ENCODE data around the gene CPXM1. TPM values are rescaled to one million over a fixed set of nuclear protein-coding genes. Genes with fewer than 3 reads are reported as not detected.
A peak's percentile ranks its signal among the peaks of the same experiment; 100 is the strongest.

Gene CPXM1
- polyA plus RNA-seq, 3 donors, result 0.05 TPM; not detected in 2

- Histone ChIP-seq H3K9ac (ENCODE audit: insufficient read depth, low read length, poor library complexity, severe bottlenecking) (peak overlapping the region; percentile 29), H3K4me3 (replicated peaks in 1 of 3; ENCODE audit: low read depth in 2 of 3, low read length in 3 of 3) (peak overlapping the region; percentile 26 to 75 (median 30)), H3K4me1 (ENCODE audit: control insufficient read depth in 1 of 2, insufficient read depth in 2 of 2, low read length in 2 of 2) (peaks cover 27 to 33% of the 10 kb centered on the region in 2 donors), H3K4me2 (replicated peaks; ENCODE audit: extremely low read depth, low read length, poor library complexity, severe bottlenecking) (peak overlapping the region; percentile 83), H2AFZ (ENCODE audit: insufficient read depth, low read depth, low read length, poor library complexity, severe bottlenecking) (peak overlapping the region; percentile 77), H3K27me3 (ENCODE audit: control insufficient read depth in 2 of 2, insufficient read depth in 2 of 2, low read length in 2 of 2) (peaks cover 18 to 56% of the 10 kb centered on the region in 2 donors), H3K27ac (ENCODE audit: low read depth in 1 of 2, low read length in 2 of 2) (no peak overlapping the region), H3K79me2 (ENCODE audit: insufficient read depth, low read length) (no peaks in the 10 kb centered on the region), H3K9me3 (replicated peaks in 1 of 2; ENCODE audit: control insufficient read depth in 1 of 2, insufficient read depth in 1 of 2, low read length in 2 of 2) (peaks cover 0 to 3% of the 10 kb centered on the region in 2 donors), H3K36me3 (replicated peaks in 1 of 2; ENCODE audit: control insufficient read depth in 1 of 2, insufficient read depth in 2 of 2, low read length in 2 of 2) (no peaks in the 10 kb centered on the region), H4K20me1 (ENCODE audit: insufficient read depth, low read length) (no peaks in the 10 kb centered on the region)
- intact Hi-C loops (cut with micrococcal nuclease), result loop anchor here in 1 of 2 donors (5.0 kb wide), 1 partner anchor 65 kb away; no protein-coding TSS in a partner anchor
- Mint-ChIP-seq H3K27me3 (ENCODE audit: low read depth in 3 of 3) (peaks cover 51 to 88% (median 51%) of the 10 kb centered on the region in 3 donors), H3K36me3 (peaks cover 3 to 14% of the 10 kb centered on the region in 2 donors), H3K9me3 (peaks cover 0 to 13% (median 10%) of the 10 kb centered on the region in 7 donors), H3K4me1 (peaks cover 25% of the 10 kb centered on the region), H3K27ac (no peak overlapping the region), H3K4me3 (peak overlapping the region in 1 of 2 donors; percentile 90)
- DNase-seq, result peak; percentile 26 to 31 (median 30)
- under 1% methylated on average over 87 of the region's 93 CpGs for WGBS (ENCODE audit: insufficient coverage)
- TF ChIP-seq CTCF (IDR thresholded peaks at IDR 0.05), result no peak
Measured at GRCh38 chr20:2751878-2752566, 48.4 kb downstream of the CPXM1 start.

GRCh38 chr20:2751347-2751877 lies 49.0 kb downstream of the CPXM1 start:
- Histone ChIP-seq H2AFZ (ENCODE audit: insufficient read depth, low read depth, low read length, poor library complexity, severe bottlenecking) (peak overlapping the region; percentile 77), H3K4me1 (ENCODE audit: control insufficient read depth in 1 of 2, insufficient read depth in 2 of 2, low read length in 2 of 2) (peaks cover 27 to 33% of the 10 kb centered on the region in 2 donors), H3K9ac (ENCODE audit: insufficient read depth, low read length, poor library complexity, severe bottlenecking) (peak overlapping the region; percentile 29), H3K4me3 (replicated peaks in 1 of 3; ENCODE audit: low read depth in 2 of 3, low read length in 3 of 3) (peak overlapping the region; percentile 21 to 75 (median 23)), H3K27me3 (ENCODE audit: control insufficient read depth in 2 of 2, insufficient read depth in 2 of 2, low read length in 2 of 2) (peaks cover 18 to 55% of the 10 kb centered on the region in 2 donors), H3K36me3 (replicated peaks in 1 of 2; ENCODE audit: control insufficient read depth in 1 of 2, insufficient read depth in 2 of 2, low read length in 2 of 2) (no peaks in the 10 kb centered on the region), H3K79me2 (ENCODE audit: insufficient read depth, low read length) (no peaks in the 10 kb centered on the region), H3K9me3 (replicated peaks in 1 of 2; ENCODE audit: control insufficient read depth in 1 of 2, insufficient read depth in 1 of 2, low read length in 2 of 2) (peaks cover 0 to 3% of the 10 kb centered on the region in 2 donors), H4K20me1 (ENCODE audit: insufficient read depth, low read length) (no peaks in the 10 kb centered on the region), H3K27ac (ENCODE audit: low read depth in 1 of 2, low read length in 2 of 2) (no peak overlapping the region), H3K4me2 (replicated peaks; ENCODE audit: extremely low read depth, low read length, poor library complexity, severe bottlenecking) (peak overlapping the region; percentile 83)
- peaks cover 51 to 85% (median 54%) of the 10 kb centered on the region in 3 donors for H3K27me3 Mint-ChIP-seq (ENCODE audit: low read depth in 3 of 3)
- peaks cover 3 to 14% of the 10 kb centered on the region in 2 donors for H3K36me3 Mint-ChIP-seq
- TF ChIP-seq CTCF (IDR thresholded peaks at IDR 0.05), result no peak
- H3K4me3 Mint-ChIP-seq, result peak overlapping the region; percentile 81 to 93
- H3K27ac Mint-ChIP-seq, result peak overlapping the region in 4 of 7 donors; percentile 29 to 65 (median 54)
- 0% methylated on average over 9 of the region's 26 CpGs for WGBS (ENCODE audit: insufficient coverage)
- H3K4me1 Mint-ChIP-seq, result peaks cover 25% of the 10 kb centered on the region
- DNase-seq, result no peak
- H3K9me3 Mint-ChIP-seq, result peaks cover 0 to 13% (median 10%) of the 10 kb centered on the region in 7 donors
- intact Hi-C loops (cut with micrococcal nuclease), result loop anchor here in 1 of 2 donors (5.0 kb wide), 1 partner anchor 64 kb away; no protein-coding TSS in a partner anchor
